OCI-LY7 (cell line): ENCODE data around the gene AKAP8L. TPM values are rescaled to one million over a fixed set of nuclear protein-coding genes. Genes with fewer than 3 reads are reported as not detected.
A peak's percentile ranks its signal among the peaks of the same experiment; 100 is the strongest.

Experiments
- BruUV-seq: library from RNA; stranded (reverse); fragments of 400-500 nt; replicated peaks from 2 replicates; lab custom pipeline; 2021; lab: Mats Ljungman, UMichigan
- CTCF ChIA-PET: fragments of 300-600 bp; sonication (Branson Sonifier 250); formaldehyde crosslinking; loops from one replicate; lab custom pipeline; 2022; ENCODE audit warnings: antibody characterized with exemption; ENCODE audit not compliant: unreplicated experiment; lab: Charles Lee
- POLR2A ChIA-PET: fragments of 300-600 bp; sonication (Branson Sonifier 250); formaldehyde crosslinking; loops from one replicate; lab custom pipeline; 2022; ENCODE audit warnings: antibody characterized with exemption; lab: Charles Lee
- DNase-seq: peaks from one replicate; pipeline ENCODE4 v3.0.0-alpha.2; 2015; ENCODE audit warnings: low spot score
- H2AFZ ChIP-seq: fragments of 200-600 bp; sonication (generic), shearing (Covaris generic); 2 replicates; pipeline ENCODE4 v1.6.1; 2014; ENCODE audit warnings: mild to moderate bottlenecking, antibody characterized with exemption, low read length, moderate library complexity
- H3K27ac ChIP-seq: fragments of 200-600 bp; sonication (generic); 2 replicates; pipeline ENCODE4 v1.5.1; 2014; ENCODE audit warnings: mixed run types, low read depth, mild to moderate bottlenecking, moderate library complexity, low read length, inconsistent platforms; ENCODE audit not compliant: poor library complexity, severe bottlenecking
- H3K36me3 ChIP-seq: fragments of 200-600 bp; sonication (generic); 2 replicates; pipeline ENCODE4 v1.6.1; 2014; ENCODE audit warnings: mild to moderate bottlenecking, antibody characterized with exemption, low read length, moderate library complexity, mixed read lengths; ENCODE audit not compliant: insufficient read depth
- H3K4me1 ChIP-seq: fragments of 200-600 bp; sonication (generic); 2 replicates; pipeline ENCODE4 v1.5.1; 2014; ENCODE audit warnings: mild to moderate bottlenecking, low read length; ENCODE audit not compliant: insufficient read depth, poor library complexity, severe bottlenecking
- H3K4me2 ChIP-seq: fragments of 200-600 bp; sonication (generic); 2 replicates; pipeline ENCODE4 v1.6.1; 2014; ENCODE audit warnings: mild to moderate bottlenecking, low read length
- H3K4me3 ChIP-seq: fragments of 200-600 bp; sonication (generic); 2 replicates; pipeline ENCODE4 v1.5.1; 2014; ENCODE audit warnings: mild to moderate bottlenecking, low read depth, low read length; ENCODE audit not compliant: poor library complexity, severe bottlenecking
- H3K79me2 ChIP-seq: fragments of 200-600 bp; sonication (generic); 2 replicates; pipeline ENCODE4 v1.6.1; 2016; ENCODE audit warnings: low read depth, mild to moderate bottlenecking, low read length, moderate library complexity, mixed read lengths; ENCODE audit not compliant: insufficient read depth
- H3K9me2 ChIP-seq: fragments of 200-600 bp; sonication (generic); 2 replicates; pipeline ENCODE4 v1.6.1; 2016; ENCODE audit warnings: mild to moderate bottlenecking, low read length, mixed read lengths; ENCODE audit not compliant: insufficient read depth
- H3K9me3 ChIP-seq: fragments of 200-600 bp; sonication (generic); 2 replicates; pipeline ENCODE4 v1.6.1; 2014; ENCODE audit warnings: mild to moderate bottlenecking, mixed run types, low read length, mixed read lengths
- H4K20me1 ChIP-seq: fragments of 200-600 bp; sonication (generic); 2 replicates; pipeline ENCODE4 v1.6.1; 2014; ENCODE audit warnings: mild to moderate bottlenecking, antibody characterized with exemption, low read length, moderate library complexity, mixed read lengths; ENCODE audit not compliant: insufficient read depth
- EZH2phosphoT487 ChIP-seq: fragments of 200-600 bp; sonication (generic); IDR thresholded peaks from 2 replicates; pipeline ENCODE4 v1.6.1; 2018; ENCODE audit warnings: low read depth, borderline replicate concordance, mild to moderate bottlenecking, mixed run types, antibody characterized with exemption, low read length, moderate library complexity, mixed read lengths
- intact Hi-C: fragments of 100-400 bp; cut with micrococcal nuclease; formaldehyde crosslinking; loops from one replicate; pipeline ENCODE4 v1.10.0; 2022; ENCODE audit not compliant: unreplicated experiment
- total RNA-seq, 2 experiments: library from RNA; depleted of rRNA in 1 of 2; stranded (reverse); fragments of >200 nt in 1 of 2; shearing (Covaris generic) in 1 of 2; gene quantifications; 2 replicates each; pipeline ENCODE4 v1.2.3, GENCODE V29; 2014 to 2022
- TF ChIP-seq, protein P1 (sequence below): fragments of 200-600 bp; sonication (generic); conservative IDR thresholded peaks from 2 replicates; pipeline ENCODE4 v1.5.1; 2014; ENCODE audit warnings: mild to moderate bottlenecking, antibody characterized with exemption, low read length, moderate library complexity, mixed read lengths

Gene AKAP8L
- total RNA-seq, 2 experiments from 2014 or later = 119 to 124 TPM

DNA sequence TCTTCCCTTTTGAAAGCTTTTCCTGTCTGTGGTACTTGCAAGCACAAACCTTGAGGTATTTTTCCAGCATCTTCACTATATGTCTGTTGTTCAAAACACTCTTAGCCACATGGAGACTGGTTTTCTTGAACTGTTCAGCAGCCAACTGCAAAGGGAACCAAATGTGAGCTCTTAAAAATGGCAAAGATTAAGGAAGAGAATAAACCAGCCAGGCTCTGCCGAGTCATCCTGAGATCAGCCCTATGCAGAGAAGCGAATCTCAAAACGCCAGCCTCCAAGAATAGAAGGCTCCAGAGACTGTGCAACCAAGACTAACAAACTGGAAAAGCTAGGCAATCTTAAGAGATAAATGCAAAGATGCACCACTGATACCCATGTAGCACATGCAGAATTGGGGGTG lies 59.9 kb downstream of the AKAP8L start:
- Histone ChIP-seq H4K20me1 (no peaks in the 10 kb centered on the region), H3K79me2 (no peaks in the 10 kb centered on the region), H2AFZ (no peak overlapping the region), H3K27ac (no peak overlapping the region), H3K4me1 (no peaks in the 10 kb centered on the region), H3K36me3 (peaks cover 81% of the 10 kb centered on the region), H3K9me2 (no peaks in the 10 kb centered on the region), H3K9me3 (no peaks in the 10 kb centered on the region), H3K4me3 (no peak overlapping the region), H3K4me2 (no peak overlapping the region)
- no TSS peak for BruUV-seq
- CTCF ChIA-PET = no interaction called here
- POLR2A ChIA-PET = interaction anchor here (0.5 to 0.7 kb wide), 2 partner anchors 25 to 51 kb away, joined by 3 read pairs; no protein-coding TSS in a partner anchor
- TF ChIP-seq EZH2phosphoT487 = no peak
- TF ChIP-seq, protein P1, sequence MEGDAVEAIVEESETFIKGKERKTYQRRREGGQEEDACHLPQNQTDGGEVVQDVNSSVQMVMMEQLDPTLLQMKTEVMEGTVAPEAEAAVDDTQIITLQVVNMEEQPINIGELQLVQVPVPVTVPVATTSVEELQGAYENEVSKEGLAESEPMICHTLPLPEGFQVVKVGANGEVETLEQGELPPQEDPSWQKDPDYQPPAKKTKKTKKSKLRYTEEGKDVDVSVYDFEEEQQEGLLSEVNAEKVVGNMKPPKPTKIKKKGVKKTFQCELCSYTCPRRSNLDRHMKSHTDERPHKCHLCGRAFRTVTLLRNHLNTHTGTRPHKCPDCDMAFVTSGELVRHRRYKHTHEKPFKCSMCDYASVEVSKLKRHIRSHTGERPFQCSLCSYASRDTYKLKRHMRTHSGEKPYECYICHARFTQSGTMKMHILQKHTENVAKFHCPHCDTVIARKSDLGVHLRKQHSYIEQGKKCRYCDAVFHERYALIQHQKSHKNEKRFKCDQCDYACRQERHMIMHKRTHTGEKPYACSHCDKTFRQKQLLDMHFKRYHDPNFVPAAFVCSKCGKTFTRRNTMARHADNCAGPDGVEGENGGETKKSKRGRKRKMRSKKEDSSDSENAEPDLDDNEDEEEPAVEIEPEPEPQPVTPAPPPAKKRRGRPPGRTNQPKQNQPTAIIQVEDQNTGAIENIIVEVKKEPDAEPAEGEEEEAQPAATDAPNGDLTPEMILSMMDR = no peak
- no peak for DNase-seq
- intact Hi-C loops = no loop called here

DNA sequence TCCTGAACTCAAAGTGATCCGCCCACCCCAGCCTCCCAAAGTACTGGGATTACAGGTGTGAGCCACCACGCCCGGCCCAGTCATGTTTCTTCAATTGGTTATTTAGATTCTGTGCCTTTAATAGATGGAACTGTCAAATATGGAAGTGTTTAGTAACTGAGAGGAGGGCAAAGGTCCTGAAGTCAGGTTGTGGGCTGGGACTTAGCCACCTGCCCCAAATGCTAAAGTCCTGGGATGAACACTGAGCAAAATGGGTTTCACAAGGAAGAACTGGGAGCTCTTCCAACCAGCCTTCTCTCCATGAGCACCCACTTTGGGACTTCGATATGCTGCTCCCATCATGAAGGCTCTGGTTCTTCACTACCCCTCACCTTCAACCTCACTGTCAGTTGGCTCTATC lies 60.9 kb downstream of the AKAP8L start:
- CTCF ChIA-PET = interaction anchor here (0.5 to 0.7 kb wide), 2 partner anchors 20 to 108 kb away, joined by 3 read pairs; no protein-coding TSS in a partner anchor
- no peak for DNase-seq
- Histone ChIP-seq H3K4me1 (no peaks in the 10 kb centered on the region), H2AFZ (no peak overlapping the region), H3K79me2 (no peaks in the 10 kb centered on the region), H3K9me3 (no peaks in the 10 kb centered on the region), H3K9me2 (no peaks in the 10 kb centered on the region), H3K36me3 (peaks cover 88% of the 10 kb centered on the region), H4K20me1 (no peaks in the 10 kb centered on the region), H3K4me3 (no peak overlapping the region), H3K4me2 (no peak overlapping the region), H3K27ac (no peak overlapping the region)
- POLR2A ChIA-PET = interaction anchor here (0.6 to 0.7 kb wide), 3 partner anchors 11 to 176 kb away, joined by 3 read pairs; partner anchors contain the start of gene AKAP8
- TSS peak; percentile 31 for BruUV-seq
- TF ChIP-seq, protein P1 = no peak
- TF ChIP-seq EZH2phosphoT487 = no peak
- intact Hi-C loops = no loop called here

DNA sequence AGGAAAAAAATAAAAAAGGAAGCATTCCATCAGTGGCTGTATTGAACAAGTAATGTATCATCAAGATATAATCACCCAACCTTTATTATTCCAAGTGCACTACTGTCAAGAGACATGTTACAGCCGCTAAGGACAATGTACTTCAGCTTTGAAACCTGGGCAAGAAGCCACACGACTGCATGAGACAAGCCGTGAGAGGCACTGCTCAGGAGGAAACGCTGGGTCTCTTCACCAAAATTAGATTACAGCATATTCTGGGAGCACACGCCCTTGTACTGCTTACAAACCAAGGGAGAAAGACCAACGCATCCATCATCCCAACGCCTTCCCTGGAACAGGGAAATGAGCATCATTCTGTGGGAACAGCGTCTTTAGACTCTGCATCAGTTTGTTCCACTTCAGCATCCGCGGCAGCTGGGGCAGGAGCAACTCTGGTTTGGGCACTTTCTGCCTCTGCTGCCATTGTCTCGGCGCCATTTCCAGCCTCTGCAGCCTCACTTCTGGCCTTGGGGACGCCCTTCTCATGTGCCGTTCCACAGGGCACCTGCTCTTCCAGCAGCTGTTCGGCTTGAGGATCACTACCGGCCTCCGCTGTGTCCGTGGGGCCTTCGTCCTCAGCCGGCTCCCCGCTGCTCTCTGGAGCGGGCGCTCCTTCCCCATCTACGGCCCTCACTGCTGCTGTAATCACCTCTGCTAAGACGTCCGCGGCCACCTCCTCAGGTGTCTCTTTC lies 64.1 kb downstream of the AKAP8L start:
- intact Hi-C loops = no loop called here
- DNase-seq = no peak
- ChIA-PET POLR2A (no interaction called here), CTCF (no interaction called here)
- Histone ChIP-seq H3K27ac (no peak overlapping the region), H3K4me3 (no peak overlapping the region), H2AFZ (no peak overlapping the region), H3K79me2 (no peaks in the 10 kb centered on the region), H3K9me2 (no peaks in the 10 kb centered on the region), H3K9me3 (no peaks in the 10 kb centered on the region), H3K36me3 (peaks cover 78% of the 10 kb centered on the region), H3K4me2 (no peak overlapping the region), H3K4me1 (no peaks in the 10 kb centered on the region), H4K20me1 (no peaks in the 10 kb centered on the region)
- BruUV-seq = no TSS peak
- TF ChIP-seq, protein P1 = no peak
- no peak for TF ChIP-seq EZH2phosphoT487
